ENCODE data around the gene SCO2.
A peak's percentile ranks its signal among the peaks of the same experiment; 100 is the strongest.

The SCO2 gene

GRCh38 chr22:50525104-50525857 is at the start of gene SCO2:
TSS of gene SCO2 (minus strand) at chr22:50525598. CDS start at chr22:50524411, 1,187 bp downstream.
- DNase-seq = peak; percentile 97

- DNase-seq = no peak
These were observed 49.0 kb upstream of the SCO2 start for GRCh38 chr22:50574383-50574755.

DNA sequence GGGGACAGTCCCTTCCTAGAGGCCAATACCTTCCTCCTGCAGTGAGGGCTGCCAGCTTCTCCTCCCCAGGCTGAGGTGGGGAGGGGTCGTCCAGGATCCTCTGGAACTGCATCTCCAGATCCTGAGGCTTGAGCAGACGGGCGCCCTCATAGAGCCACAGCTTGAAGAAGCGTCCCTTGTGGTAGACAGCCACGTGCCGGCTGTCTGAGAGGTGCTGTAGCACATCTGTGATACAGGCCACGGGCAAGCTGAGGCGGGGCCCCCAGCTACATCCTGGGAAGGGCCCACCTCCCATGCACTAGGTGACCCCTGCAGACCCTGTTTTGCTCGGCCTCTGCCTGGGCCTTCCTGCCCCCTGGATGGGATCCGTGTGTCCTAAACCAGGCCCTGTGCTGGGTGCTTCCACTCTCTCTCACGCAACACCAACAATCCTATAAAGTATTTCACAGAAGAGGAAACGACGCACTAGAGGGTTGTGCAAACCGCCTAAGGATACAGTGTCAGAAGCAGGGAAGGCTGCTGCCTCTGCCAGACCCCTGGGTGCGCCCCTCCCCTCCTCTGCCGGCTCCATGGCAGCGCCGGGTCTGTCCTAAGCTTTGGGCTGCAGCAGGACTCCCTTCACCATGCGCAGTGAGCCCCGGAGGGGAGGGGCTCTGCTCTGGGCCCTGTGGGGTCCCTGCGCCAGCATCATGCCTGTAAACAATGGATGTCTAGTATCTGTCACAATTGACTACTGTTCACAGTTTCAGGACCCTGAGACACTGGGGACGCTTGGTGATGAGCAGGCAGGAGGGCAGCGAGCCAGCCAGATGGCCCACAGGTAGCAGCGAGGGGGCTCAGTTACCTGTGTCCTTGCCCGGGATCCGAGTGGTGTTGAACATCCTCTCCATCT is 48.3 kb upstream of the SCO2 start:
- DNase-seq = no peak

- DNase-seq = no peak
These were observed 47.6 kb upstream of the SCO2 start for GRCh38 chr22:50572965-50573364.

GRCh38 chr22:50571264-50572175 is 46.1 kb upstream of the SCO2 start:
- DNase-seq = no peak

DNA sequence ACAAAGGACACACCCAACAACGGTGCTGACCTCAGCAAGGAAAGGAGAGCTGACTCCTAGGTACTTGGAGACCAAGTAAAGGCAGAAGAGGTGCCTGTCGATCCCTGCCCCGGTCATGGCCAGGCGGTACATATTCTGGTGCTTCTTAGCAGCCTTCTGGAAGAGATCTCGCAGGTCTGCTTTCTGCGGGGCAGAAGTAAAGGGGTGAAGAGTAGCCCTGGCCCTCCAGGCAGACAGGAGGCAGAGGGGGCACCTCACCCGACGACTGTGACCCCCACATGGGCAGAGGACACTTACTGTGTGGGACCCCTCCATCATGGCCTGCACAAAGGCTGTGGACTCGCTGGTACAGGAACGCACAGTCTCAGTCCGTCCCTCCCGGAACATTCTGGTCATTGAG is 45.5 kb upstream of the SCO2 start:
- no peak for DNase-seq

DNA sequence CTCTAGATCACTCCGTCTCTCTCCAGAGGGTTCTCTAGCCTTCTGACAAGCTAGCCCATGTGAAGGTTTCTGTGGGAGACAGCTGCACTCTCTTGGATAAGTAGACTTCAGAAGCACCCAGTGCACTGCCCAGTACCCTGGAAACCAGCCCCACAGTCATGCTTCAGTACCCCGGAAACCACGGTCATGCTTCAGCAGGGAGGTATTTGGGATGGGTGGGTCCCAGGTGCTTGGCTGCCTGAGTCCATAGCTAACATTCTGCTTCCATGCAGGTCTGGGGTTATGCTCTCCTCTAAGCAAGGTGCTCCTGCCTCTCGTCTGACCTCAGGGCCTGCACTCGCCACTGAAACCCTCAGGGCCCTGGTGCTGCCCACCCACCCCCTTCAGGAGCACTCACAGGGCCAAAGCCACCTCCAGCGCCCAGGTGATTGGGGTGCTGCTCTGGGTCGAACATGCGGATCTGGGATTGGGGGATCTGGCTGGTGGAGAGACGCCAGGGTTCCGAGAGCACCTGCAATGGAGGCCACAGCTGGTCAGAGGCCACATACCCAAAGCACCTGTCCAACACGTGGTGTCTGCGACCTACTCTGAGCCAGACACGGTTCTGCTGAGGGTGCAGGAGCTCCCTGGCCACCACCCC is 44.6 kb upstream of the SCO2 start:
- DNase-seq = no peak

DNA sequence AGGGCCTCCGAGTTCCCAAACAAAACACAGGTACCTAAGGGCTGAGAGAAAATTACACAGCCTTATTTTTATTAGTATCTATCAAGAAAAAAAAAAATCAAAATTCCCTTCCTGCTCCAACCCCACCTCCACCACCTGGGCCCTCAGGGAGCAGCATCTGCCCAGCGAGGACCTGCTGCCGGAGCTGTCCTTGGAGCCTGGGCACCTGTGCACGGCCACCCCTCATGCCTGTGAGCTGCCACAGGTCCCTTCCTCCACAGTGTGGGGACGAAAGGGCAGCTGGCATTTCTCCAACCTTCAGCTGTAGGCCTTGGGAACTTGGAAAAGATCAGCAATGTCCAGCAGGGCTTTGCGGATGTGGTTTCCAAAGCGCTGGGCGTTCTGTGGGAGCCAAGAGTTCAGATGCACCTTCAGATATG is 43.7 kb upstream of the SCO2 start:
- DNase-seq = no peak

- DNase-seq = no peak
These were observed 43.2 kb upstream of the SCO2 start for GRCh38 chr22:50568626-50569025.

DNA sequence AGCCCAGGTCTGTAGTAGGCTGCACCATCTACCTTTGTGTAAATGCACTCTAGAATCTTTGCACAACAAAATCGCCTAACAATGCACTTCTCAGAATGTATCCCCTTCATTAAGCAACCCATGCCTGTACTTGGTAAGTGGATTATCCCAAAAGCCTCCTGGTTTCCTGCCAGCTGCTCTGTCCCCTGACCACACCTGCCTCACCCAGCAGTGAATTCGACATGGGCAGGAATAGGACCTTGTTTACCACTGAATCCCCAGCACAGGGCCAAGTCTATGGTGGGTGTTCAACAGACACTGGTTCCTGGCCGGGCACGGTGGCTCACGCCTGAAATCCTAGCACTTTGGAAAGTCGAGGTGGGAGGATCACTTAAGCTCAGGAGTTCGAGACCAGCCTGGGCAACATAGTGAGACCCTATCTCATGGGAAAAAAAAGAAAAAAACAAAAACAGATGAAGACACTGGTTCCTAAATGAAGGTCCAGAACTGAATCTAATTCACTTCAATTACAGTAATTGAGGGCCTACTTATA is 42.4 kb upstream of the SCO2 start:
- no peak for DNase-seq

DNA sequence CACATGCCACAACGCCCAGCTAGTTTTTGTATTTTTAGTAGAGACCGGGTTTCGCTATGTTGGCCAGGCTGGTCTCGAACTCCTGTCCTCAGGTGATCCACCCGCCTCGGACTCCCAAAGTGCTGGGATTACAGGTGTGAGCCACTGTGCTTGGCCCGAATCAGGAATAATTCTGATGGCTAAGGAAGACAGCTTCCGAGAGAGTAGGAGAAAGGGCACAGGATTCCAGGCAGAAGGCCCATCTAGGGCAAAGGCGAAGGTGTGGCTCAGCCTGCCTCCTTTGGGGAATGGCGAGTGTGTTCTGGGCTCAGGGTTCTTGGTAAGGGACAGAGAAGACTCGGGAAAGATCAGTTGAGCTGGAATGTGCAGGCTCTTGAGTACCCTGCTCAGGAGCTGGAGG is 38.9 kb upstream of the SCO2 start:
- no peak for DNase-seq

DNA sequence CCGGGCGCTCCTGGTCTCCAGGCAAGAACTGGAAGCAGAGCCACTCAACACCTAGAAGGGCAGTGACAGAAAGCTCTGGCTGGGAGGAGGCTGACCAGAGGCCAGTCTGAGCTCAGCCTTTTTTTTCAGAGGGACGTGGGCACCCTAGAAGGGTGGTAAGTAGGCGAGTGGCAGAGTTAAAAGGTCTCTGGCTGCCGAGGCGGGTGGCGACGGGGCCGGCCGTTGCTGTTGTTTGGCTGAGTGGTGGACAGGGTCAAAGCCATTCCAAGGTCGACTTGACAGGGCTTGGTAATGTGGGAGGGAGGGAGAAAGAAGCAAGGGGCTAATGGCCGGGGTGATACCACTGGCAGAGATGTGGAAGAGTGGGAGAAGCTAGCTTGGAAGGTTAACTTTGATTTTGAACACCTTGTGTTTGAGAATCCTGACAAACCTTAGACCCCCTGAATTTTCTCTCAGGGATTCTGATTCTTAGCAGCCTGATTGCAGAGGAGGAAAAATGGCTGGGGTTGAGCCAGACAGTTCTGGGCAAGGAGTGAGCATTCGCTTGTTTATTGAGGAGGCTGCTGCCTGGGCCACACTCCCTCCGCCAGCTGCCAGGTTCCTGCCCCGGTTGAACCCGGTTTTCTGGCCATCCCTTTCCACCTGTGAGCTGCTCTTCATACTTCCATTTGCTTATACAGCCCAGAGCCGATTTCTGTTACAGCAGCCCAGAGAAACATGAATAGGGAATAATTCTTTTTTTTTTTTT is 38.2 kb upstream of the SCO2 start:
- no peak for DNase-seq

DNA sequence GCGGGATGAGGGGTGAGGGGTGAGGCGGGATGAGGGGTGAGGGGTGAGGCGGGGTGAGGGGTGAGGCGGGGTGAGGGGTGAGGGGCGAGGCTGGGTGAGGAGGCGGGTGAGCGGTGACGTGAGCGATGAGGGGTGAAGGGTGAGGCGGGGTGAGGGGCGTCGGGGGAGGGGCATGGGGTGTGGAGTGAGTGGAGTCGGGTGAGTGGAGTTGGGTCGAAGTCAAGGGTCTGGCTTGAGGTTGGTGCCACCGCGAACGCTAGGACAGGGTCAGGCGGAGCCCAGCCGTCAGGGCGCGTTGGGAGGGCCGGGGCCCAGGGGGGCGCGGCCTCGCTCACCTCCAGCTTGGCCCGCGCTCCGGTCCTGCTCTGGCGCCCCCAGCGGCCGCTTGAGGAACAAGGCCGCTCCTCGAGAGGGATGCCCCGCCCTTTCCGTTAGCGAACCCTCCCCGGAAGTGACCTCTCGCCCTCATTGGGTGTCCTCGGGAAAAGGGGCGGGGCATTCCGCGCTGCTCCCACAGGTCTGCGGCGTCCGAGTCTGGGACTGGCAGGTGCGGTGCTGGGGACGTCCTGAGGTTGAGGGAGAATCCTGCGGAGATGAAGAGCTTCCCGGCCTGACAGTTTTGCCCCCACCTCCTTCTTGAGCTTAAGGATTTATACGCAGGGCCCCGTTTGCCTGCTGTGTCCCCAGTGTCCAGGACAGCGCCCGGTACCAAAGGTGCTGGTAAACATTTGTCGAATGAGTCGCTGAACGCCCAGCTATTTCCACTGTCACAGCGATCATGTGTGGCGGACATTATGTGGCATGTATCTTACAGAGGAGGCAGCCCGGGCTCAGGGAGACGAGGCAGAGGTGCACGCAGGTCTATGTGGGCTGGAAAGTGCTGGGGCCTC is 37.4 kb upstream of the SCO2 start, which contains the start of gene SYCE3:
Gene SYCE3 (minus strand): TSS at position 397 of the 890 bp plus-strand sequence. CDS start 6,514 bp downstream, outside the sequence.
- peak; percentile 96 for DNase-seq

DNA sequence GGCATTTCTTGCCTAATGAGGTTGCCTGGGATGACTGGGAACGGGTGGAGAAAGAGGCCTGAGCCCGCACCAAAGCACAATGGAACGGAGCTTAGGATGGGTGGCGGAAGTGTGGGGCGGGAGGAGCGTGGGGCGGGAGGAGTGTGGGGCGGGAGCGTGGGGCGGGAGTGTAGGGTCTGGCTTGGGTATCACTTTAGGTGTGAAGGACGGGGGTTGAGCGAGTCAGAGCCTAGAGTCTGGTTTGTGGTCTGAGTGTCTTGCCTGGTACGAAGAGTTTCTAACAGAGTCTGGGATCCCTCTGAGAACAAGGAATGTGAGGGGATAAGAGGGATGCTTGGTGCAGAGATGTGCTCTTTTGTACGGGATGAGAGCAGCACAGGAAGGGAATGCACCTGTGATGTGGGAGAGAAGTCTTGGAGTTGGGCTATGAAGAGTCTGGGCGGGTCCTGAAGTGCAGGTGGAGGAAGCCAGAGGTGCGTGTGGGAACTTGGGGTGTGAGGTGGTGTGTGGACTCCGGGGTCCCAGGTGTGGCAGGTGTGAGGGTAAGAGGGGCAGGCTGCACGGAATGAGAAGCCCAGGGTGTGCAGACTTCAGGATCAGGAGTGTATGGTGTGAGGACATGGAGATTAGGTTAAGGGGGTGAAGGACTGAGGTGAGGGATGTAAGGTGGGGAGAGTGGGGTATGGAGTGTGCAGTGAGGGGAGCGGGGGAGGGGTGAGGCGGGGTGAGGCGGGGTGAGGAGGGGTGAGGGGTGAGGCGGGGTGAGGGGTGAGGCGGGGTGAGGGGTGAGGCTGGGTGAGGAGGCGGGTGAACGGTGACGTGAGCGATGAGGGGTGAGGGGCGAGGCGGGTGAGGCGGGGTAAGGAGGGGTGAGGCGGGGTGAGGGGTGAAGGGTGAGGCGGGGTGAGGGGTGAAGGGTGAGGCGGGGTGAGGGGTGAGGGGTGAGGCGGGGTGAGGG is 36.3 kb upstream of the SCO2 start:
- peak; percentile 37 for DNase-seq

DNA sequence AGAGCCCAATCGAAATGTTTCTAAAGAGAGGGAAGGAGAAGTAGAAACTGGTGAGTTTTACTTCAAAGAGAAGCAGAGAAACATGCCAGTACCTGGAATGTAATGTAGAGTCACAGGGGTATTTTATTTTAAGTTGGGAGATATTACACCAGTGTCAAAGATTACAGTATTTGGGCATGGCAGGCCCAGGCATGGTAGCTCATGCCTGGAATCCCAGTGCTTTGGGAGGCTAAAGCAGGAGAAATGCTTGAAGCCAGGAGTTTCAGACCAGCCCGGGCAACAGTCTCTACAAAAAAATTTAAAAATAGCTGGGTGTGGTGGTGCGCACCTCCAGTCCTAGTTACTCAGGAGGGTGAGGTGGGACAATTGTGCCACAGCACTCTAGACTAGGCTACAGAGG is 34.6 kb upstream of the SCO2 start:
- no peak for DNase-seq

GRCh38 chr22:50556703-50557102 is 31.3 kb upstream of the SCO2 start:
- DNase-seq = no peak

DNA sequence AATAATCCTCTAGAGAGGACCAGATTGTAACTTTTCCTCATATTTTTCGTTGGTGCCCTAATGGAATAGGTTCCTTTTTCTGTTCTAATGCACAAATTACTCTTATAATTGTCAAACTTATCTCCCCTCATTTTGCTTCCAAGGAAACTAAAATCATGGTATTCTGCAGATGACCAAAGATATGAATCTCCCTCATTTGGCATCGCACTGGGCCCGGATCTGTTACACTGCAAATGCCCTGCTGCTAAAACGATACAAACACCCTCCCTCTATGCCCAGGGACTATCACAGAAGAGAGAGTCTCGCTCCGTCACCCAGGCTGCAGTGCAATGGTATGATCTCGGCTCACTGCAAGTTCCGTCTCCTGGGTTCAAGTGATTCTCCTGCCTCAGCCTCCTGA is 27.9 kb upstream of the SCO2 start:
- DNase-seq = no peak

GRCh38 chr22:50551160-50551752 is 25.9 kb upstream of the SCO2 start:
- no peak for DNase-seq

DNA sequence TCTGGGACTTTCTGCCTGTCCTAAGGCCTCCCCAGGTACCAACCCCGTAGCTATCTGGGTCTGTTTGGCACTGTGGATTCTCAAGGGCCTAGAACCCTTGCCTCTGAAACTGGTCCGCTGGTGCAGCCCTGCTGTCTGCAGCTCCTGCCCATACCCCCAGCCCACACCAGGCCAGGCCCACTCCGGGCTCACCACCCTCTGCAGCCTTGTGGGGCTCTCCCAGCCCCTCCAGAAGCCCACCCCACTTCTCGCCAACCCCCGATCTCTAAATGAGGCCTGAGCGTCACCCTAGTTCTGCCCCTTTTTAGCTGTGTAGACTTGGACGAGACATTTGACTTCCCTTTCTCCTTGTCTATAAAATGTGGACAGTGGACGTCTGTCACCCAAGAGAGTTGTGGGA is 25.0 kb upstream of the SCO2 start:
- no peak for DNase-seq

Data from CD4-positive, alpha-beta T cell treated with Interleukin-15 for 1 hour (primary cell).